HG02973 (cell line): ENCODE results near the gene CEP85L.

Experiments
- ATAC-seq: cut with Tn5 transposase; IDR thresholded peaks from one replicate; pipeline ENCODE4 v1.9.1; 2021; ENCODE audit warnings: moderate library complexity; ENCODE audit not compliant: unreplicated experiment

The CEP85L gene

DNA sequence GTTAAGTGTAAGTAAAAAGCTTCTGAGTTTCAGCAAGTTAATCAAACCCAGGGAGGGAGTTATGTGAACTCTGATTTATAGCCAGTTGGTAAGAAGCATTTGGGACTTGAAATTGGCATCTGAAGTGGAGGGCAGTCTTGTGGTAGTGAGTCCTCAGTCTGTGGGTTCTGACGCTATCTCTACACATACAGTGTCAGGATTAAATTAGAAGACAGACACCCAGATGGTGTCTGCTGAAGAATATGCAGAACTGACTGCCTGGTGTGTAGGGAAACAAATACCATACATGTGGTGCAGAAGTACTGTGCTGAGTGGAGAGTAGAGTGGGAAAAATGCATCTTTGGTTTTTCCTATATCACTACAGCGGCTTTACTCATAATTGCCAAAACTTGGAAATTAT is 146.8 kb downstream of the CEP85L start:
- no peak for ATAC-seq

DNA sequence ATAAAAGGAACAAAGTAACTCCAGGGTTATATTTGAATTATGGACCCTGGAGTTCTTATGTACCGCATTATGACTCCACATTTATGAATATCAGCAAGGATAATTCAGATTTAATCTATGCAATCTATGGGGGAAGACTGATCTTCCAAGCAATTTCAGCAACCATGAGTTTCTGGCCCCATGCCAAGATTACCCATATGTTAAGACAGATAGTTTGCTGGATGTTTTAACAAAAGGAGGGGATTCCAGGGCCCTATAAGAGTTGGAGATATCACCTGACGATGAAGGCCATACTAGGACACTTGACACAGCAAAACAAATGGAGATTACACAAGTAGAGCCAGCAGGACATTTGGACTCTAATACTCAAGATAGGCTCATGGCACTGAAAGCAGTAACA is 149.2 kb downstream of the CEP85L start:
- no peak for ATAC-seq

DNA sequence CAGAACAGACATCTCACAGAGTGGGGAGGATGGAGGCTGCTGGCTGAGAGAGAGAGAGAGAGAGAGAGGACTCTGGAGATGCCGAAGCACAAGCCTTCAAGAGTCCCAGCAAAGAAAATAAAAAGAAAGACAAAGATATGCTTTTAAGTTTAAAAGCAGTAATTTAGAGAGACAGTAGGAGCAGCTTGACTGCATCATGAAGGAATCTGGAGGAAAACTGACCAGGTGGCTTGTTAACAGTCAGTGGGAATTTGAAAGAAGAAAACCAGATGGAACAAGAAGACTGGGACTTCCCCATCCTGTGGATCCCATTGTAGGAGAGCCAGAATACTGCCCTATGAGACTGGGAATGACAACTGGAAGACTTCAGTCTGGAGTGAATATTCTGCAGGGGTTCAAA is 149.6 kb downstream of the CEP85L start:
- no peak for ATAC-seq

- no peak for ATAC-seq
Measured at GRCh38 chr6:118501099-118501498, 150.3 kb downstream of the CEP85L start.

GRCh38 chr6:118500130-118501015 is 151.0 kb downstream of the CEP85L start:
- ATAC-seq, result no peak

- no peak for ATAC-seq
Measured at GRCh38 chr6:118495485-118496280, 155.7 kb downstream of the CEP85L start.

GRCh38 chr6:118494091-118494490 is 157.3 kb downstream of the CEP85L start:
- ATAC-seq, result no peak

DNA sequence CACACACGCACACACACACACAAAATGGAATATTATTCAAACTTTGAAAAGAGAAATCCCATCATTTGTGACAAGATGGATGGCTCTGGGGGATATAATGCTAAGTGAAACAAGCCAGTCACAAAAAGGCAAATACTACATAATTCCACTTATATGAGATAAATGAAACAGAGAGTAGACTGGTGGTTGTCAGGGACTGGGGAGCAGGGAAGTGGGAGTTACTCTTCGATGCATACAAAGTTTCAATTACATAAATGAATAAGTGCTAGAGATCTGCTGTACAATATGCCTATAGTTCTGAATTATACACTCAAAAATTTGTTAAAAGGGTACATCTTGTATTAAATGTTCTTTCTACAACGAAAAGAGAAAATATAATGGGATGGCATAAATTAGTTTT is 161.4 kb downstream of the CEP85L start:
- ATAC-seq, result no peak

- no peak for ATAC-seq
Measured at GRCh38 chr6:118488631-118489030, 162.8 kb downstream of the CEP85L start.

DNA sequence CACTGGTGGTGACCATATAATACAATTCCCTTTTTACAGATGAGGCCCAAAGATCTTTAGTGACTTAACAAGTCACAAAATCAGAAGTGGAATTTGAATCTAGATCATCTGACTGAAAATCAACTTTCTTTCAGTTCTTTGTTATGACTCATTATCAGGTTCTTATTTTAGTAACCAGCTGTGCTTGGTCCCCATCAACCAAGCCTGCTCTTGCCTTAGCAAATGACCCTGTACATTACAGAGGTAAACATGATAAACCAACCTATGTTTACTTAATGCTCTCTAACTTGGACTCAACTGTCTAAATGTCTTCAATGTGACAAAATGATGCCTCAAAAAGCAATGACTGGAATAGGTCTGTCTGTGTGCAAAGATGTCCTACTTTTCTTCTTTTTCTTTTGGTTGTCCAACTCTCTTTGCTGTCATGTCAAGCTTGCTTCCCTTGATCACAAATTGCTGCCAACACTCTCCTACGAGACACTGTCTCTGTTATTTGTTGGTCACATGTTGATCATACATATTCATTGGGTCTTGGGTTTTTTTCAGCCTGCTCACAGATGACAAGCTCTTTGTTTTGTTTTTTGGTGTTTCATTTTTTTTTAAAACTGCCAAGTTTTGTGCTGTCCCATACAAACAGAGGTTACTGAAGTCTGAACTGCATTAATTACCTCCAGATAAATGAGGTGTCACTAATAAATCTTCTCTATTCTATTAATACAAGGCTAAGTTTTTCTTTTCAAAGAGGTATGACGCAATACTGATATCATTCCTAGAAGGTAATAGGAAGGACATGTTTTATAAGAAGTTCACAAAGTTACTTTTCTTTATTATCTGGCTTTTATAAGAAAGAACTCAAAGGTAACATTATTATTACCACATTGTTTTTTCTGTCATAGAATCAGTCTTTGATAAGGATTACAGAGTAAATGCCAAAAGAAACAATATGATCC is 165.5 kb downstream of the CEP85L start:
- peak; percentile 97 for ATAC-seq

DNA sequence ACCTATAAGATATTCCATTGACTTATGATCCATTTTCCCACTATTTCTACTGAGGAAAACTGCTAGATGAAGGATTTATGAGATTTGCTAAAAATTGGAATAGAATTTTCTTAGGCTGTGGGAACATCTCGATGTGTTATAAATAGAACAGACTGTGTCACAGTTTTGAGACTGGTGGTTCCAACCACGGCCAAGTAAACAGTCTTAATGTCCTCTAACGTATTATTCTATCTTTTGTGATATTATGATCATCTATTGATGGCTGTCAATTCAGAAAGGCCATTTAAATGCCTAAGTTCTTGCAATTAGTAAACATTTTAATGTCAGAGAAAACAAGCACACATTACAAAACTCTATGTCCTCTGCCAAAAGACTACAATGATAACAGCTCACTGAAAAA is 174.8 kb downstream of the CEP85L start:
- no peak for ATAC-seq

- no peak for ATAC-seq
Measured at GRCh38 chr6:118473266-118473665, 178.1 kb downstream of the CEP85L start.

DNA sequence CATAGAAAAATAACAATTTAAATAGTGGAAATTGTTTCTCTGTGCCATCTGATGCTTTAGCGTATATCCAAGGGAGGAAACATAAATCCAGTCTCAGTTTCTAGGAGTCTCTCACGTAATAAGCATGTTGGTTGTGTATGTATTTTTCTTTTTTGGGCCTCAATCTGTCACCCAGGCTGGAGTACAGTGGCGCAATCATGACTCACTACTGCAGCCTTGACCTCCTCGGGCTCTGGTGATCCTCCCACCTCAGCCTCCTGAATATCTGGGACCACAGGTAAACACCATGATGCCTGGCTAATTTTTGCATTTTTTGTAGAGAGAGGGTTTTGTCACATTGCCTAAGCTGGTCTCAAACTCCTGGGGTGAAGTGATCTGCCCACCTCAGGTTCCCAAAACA is 181.9 kb downstream of the CEP85L start:
- ATAC-seq, result no peak

- ATAC-seq, result no peak
Measured at GRCh38 chr6:118468682-118469465, 182.5 kb downstream of the CEP85L start.

GRCh38 chr6:118467181-118467580 is 184.2 kb downstream of the CEP85L start:
- ATAC-seq, result peak; percentile 84

- ATAC-seq, result no peak
Measured at GRCh38 chr6:118464620-118465019, 186.8 kb downstream of the CEP85L start.

GRCh38 chr6:118460958-118461470 is 190.4 kb downstream of the CEP85L start:
- no peak for ATAC-seq

GRCh38 chr6:118456982-118457381 is 194.4 kb downstream of the CEP85L start:
- ATAC-seq, result no peak

DNA sequence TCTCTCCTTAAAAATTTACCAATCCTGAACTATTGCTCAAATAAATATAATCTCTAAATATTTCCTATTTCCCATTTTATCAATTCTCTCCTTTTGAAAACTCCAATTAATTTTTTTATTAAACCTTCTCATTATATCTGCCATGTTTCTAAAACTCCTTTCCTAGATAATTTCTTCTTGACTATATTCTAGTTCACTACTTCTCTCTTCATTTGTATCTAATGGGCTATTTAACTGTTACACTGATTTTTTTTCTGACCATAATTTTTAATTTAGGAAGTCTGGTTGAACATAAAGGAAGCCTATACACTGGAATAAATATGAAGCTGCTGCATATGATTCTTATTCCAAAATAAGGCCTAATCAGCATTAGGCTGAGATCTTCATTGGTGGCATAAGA is 199.6 kb downstream of the CEP85L start:
- ATAC-seq, result no peak

- no peak for ATAC-seq
Measured at GRCh38 chr6:118444796-118445195, 206.6 kb downstream of the CEP85L start.
